GM12874 (cell line): ENCODE data around the gene ABAT.

Experiments used
- TF ChIP-seq, protein P1 (sequence below): IDR thresholded peaks from 2 replicates; pipeline ENCODE4 v1.5.1; 2011; ENCODE audit warnings: low read depth, mild to moderate bottlenecking, control low read depth, low read length, moderate library complexity; ENCODE audit not compliant: insufficient read depth

Gene ABAT

DNA sequence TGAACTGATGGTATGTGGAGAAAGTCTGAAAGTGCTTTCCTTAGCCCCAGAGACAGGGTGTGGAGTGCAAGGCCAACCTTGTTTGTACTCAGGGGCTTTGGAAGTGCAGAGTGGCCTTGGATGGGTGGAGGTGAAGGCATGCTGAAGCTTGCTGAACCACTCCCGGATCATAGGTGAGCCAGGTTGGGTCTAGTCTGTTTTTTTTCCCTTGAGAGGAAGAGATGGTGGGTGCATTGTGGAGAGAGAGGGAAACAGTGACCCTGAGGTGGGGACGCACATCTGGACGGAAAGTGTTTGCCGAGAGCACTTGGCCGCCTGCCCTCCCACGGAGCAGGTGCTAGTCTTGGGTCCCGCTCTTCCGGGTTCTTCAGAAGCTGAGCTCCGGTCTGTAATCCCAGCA is 12.5 kb downstream of the ABAT start:
- TF ChIP-seq, protein P1, sequence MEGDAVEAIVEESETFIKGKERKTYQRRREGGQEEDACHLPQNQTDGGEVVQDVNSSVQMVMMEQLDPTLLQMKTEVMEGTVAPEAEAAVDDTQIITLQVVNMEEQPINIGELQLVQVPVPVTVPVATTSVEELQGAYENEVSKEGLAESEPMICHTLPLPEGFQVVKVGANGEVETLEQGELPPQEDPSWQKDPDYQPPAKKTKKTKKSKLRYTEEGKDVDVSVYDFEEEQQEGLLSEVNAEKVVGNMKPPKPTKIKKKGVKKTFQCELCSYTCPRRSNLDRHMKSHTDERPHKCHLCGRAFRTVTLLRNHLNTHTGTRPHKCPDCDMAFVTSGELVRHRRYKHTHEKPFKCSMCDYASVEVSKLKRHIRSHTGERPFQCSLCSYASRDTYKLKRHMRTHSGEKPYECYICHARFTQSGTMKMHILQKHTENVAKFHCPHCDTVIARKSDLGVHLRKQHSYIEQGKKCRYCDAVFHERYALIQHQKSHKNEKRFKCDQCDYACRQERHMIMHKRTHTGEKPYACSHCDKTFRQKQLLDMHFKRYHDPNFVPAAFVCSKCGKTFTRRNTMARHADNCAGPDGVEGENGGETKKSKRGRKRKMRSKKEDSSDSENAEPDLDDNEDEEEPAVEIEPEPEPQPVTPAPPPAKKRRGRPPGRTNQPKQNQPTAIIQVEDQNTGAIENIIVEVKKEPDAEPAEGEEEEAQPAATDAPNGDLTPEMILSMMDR: no peak

- TF ChIP-seq, protein P1: no peak
These were observed 15.3 kb downstream of the ABAT start for GRCh38 chr16:8689686-8690085.

DNA sequence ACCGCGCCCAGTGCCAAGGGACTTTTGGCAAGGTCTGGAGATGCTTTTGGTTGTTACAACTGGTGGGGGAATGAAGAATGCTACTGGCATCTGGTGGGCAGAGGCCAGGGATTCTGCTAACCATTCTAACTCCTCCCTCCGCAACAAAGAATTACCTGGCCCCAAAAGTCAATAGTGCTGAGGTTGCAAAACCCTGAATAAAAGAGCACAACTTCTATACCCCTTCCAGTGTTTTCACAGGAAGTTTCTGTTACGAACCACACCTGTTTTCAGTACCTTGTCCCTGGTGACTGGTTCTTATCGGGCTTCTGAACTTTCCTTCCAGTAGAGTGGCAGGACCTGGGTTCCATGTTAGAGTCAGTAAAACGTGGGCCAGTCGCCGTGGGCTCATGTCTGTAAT is 17.3 kb downstream of the ABAT start:
- TF ChIP-seq, protein P1: no peak

- TF ChIP-seq, protein P1: no peak
These were observed 20.6 kb downstream of the ABAT start for GRCh38 chr16:8694795-8695728.

DNA sequence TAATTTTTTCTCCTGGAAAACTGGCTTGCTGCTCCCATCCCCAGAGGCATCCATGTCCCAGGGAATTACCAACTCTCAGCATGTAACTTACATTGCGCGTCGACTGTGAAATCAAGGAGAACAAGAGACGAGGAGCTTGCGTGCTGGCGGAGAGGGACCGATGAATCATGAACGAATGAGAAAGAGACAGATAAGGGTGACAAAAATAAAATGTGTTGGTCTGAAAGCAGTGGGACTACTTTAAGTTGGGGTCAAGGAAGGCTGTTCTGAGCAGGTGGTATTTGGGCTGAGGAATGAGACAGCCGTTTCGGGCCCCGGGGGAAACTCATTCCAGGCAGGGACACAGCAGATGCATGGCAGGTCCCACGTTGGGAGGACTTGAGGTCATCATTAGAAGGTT is 22.5 kb downstream of the ABAT start:
- TF ChIP-seq, protein P1: no peak

DNA sequence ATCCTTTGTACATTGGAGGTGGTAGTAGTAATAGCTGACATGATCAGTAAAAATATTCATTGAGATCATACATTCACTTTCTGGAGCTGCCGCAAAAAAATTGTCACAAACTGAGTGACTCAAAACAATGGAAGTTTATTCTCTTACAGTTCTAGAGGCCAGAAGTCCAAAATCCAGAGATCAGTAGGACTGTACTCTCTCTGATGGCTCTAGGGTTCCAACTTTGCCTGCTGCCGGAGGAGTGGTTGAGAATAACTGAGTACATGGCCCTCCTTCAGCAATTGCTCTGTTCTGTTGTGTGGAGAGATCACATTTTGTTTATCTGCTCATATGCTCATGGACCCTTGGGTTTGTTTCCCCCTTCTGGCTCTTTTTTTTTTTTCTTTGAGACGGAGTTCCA is 23.5 kb downstream of the ABAT start:
- TF ChIP-seq, protein P1: no peak

DNA sequence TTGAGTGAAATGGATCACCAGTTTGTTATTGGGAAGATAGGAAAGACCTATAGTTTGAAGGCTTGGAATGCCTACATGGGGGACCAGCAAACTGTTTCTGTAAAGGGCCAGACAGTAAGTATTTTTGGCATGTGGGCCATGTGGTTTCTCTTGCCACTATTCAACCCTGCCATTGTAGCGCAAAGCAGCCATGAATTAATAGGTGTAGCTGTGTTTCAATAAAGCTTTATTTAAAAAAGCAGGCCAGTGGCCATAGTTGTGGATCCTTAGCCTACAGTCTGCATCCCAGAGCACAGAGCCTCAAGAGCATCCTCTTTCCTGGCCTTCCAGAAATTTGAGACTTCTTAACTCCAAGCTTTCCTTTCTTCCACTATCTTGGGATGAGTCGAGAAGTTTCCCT is 29.3 kb downstream of the ABAT start:
- TF ChIP-seq, protein P1: no peak
